Measurements from ENCODE around the gene CEP85L. TPM values are rescaled to one million over a fixed set of nuclear protein-coding genes. Genes with fewer than 3 reads are reported as not detected.

Gene CEP85L
- total and polyA plus RNA-seq, 2 of the 13 experiments (the other 11 are each of a cell fraction or from before 2014, with no cell fraction given): 0.44 to 1.7 TPM

- TF ChIP-seq ZNF318 (CRISPR knock-in tag; IDR thresholded peaks at IDR 0.05) (no peak), RXRB (CRISPR knock-in tag; IDR thresholded peaks at IDR 0.05; ENCODE audit: borderline replicate concordance) (no peak), ZNF709 (CRISPR knock-in tag; IDR thresholded peaks at IDR 0.05) (peak; percentile 71; the same call in 1 of the 2 replicates), ZNF639 (CRISPR knock-in tag; conservative IDR thresholded peaks at IDR 0.05) (no peak), MEIS1 (CRISPR knock-in tag; IDR thresholded peaks at IDR 0.05; ENCODE audit: borderline replicate concordance) (no peak), ZNF841 (CRISPR knock-in tag; IDR thresholded peaks at IDR 0.05; ENCODE audit: borderline replicate concordance) (no peak), ZNF280B (CRISPR knock-in tag; IDR thresholded peaks at IDR 0.05; ENCODE audit: borderline replicate concordance) (no peak), NCOA1 (CRISPR knock-in tag; IDR thresholded peaks at IDR 0.05) (peak; percentile 80; the same call in 1 of the 2 replicates), SAP130 (CRISPR knock-in tag; IDR thresholded peaks at IDR 0.05; ENCODE audit: low read depth) (no peak; the same call in 1 of the 2 replicates), GABPB1 (CRISPR knock-in tag; IDR thresholded peaks at IDR 0.05) (peak; percentile 54; the same call in 1 of the 2 replicates)
- TF ChIP-seq, protein P1, sequence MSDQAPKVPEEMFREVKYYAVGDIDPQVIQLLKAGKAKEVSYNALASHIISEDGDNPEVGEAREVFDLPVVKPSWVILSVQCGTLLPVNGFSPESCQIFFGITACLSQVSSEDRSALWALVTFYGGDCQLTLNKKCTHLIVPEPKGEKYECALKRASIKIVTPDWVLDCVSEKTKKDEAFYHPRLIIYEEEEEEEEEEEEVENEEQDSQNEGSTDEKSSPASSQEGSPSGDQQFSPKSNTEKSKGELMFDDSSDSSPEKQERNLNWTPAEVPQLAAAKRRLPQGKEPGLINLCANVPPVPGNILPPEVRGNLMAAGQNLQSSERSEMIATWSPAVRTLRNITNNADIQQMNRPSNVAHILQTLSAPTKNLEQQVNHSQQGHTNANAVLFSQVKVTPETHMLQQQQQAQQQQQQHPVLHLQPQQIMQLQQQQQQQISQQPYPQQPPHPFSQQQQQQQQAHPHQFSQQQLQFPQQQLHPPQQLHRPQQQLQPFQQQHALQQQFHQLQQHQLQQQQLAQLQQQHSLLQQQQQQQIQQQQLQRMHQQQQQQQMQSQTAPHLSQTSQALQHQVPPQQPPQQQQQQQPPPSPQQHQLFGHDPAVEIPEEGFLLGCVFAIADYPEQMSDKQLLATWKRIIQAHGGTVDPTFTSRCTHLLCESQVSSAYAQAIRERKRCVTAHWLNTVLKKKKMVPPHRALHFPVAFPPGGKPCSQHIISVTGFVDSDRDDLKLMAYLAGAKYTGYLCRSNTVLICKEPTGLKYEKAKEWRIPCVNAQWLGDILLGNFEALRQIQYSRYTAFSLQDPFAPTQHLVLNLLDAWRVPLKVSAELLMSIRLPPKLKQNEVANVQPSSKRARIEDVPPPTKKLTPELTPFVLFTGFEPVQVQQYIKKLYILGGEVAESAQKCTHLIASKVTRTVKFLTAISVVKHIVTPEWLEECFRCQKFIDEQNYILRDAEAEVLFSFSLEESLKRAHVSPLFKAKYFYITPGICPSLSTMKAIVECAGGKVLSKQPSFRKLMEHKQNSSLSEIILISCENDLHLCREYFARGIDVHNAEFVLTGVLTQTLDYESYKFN (CRISPR knock-in tag; conservative IDR thresholded peaks at IDR 0.05): no peak
Observed at GRCh38 chr6:118650582-118651281, 659 bp downstream of the CEP85L start (continued).

Measured in HepG2 (cell line).